GM12872 (cell line): Measurements from ENCODE around the gene NFASC.

Experiments
- CTCF ChIP-seq: IDR thresholded peaks from 3 replicates; pipeline ENCODE4 v1.5.1; 2011; ENCODE audit warnings: low read depth, mild to moderate bottlenecking, low read length, moderate library complexity; ENCODE audit not compliant: insufficient read depth

The NFASC gene

GRCh38 chr1:204984499-204984898 lies 113.8 kb downstream of the NFASC start:
- no peak for TF ChIP-seq CTCF

GRCh38 chr1:204986181-204986580 lies 115.5 kb downstream of the NFASC start:
- TF ChIP-seq CTCF: no peak

GRCh38 chr1:204987689-204988088 lies 117.0 kb downstream of the NFASC start:
- TF ChIP-seq CTCF: no peak

- no peak for TF ChIP-seq CTCF
These were observed 117.5 kb downstream of the NFASC start for GRCh38 chr1:204988196-204988595.

GRCh38 chr1:204989266-204990058 lies 118.8 kb downstream of the NFASC start:
- TF ChIP-seq CTCF: peak; percentile 99

GRCh38 chr1:204990059-204990664 lies 119.5 kb downstream of the NFASC start:
- no peak for TF ChIP-seq CTCF

- no peak for TF ChIP-seq CTCF
These were observed 120.2 kb downstream of the NFASC start for GRCh38 chr1:204990721-204991341.
